KOPT-K1 (cell line): Measurements from ENCODE around the gene EFHB.
A peak's percentile ranks its signal among the peaks of the same experiment; 100 is the strongest.
"Not testable (repeated sequence)": the region's sequence is repeated elsewhere in the genome, so short reads cannot be mapped to it uniquely, and the experiment has no call there.

Source experiments
- H3K27ac ChIP-seq: fragments of 200-600 bp; sonication (generic); 2 replicates; pipeline ENCODE4 v1.5.1; 2016; ENCODE audit warnings: antibody characterized with exemption, mild to moderate bottlenecking, low read depth, low read length; ENCODE audit not compliant: poor library complexity, severe bottlenecking
- H3K36me3 ChIP-seq: fragments of 200-600 bp; sonication (generic); 2 replicates; pipeline ENCODE4 v1.5.1; 2017; ENCODE audit warnings: antibody characterized with exemption, mild to moderate bottlenecking, low read length, moderate library complexity; ENCODE audit not compliant: insufficient read depth
- H3K9me3 ChIP-seq: fragments of 200-600 bp; sonication (generic); 2 replicates; pipeline ENCODE4 v1.5.1; 2017; ENCODE audit warnings: antibody characterized with exemption, low read length, mild to moderate bottlenecking; ENCODE audit not compliant: insufficient read depth, poor library complexity, severe bottlenecking

Gene EFHB, protein sequence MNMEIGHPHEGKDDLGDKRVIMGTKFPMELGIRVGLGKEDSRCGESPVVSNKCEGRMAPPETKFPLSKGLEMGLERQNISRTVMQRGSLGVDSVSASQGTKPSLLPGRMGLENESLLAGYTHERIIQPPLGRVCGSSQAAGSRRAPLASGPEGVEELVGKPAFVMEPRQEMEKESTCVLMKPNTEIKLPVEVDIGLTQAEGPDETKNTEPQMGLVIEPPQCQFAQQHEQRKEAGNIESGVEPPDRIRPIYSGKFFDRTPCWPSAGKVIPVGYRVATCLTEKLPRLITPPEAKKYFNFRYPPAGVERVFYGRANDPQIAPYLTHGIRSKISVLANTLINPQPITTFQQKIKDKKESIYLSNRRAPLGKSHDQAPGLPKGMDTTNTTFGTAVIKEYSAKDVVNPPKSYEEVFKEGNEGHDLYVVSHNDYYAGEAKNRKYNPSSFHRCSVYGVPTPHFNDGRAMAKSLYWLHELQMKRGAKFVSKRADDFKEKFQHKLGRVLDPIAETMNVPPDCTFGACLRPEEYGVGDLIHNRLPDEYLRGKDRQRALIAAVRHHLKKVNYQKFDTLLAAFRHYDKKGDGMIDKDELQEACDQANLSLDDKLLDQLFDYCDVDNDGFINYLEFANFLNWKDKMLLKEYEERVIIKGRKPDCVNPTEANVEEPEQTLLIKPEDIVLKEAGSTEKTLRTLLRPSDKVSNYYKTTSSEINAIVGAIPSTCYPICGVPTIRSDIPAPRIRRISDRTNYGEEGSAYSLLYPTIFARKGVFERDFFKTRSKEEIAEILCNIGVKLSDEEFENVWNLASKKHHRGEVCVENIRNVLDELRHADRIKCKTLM

DNA sequence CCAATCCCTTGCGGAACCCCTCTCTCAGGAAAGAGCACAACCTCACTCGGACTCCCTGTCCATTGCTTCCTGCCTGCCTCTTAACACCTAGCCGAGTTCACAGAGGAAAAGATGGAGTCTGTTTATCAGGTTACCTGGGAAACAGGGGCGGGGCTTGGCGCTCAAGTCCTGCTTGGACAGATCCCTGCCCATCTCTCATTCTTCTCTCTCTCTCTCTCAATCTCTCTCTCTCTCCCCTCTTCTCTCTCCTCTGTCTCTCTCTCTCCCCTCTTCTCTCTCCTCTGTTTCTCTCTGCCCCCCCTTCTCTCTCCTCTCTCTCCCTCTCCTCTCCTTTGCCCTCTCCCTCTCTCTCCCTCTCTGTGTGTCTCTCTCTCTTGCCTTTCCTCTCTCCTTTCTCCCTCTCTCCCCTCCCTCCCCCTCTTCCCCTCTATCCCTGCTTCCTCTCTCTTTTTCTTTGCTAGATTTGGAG, at the start of gene EFHB:
Gene EFHB (minus strand): TSS at position 120 of the 469 bp plus-strand sequence. CDS start 199 bp downstream, outside the sequence.
- Histone ChIP-seq H3K36me3 (no peaks in the 10 kb centered on the region), H3K9me3 (no peaks in the 10 kb centered on the region), H3K27ac (no peak within 1 kb of the TSS)

DNA sequence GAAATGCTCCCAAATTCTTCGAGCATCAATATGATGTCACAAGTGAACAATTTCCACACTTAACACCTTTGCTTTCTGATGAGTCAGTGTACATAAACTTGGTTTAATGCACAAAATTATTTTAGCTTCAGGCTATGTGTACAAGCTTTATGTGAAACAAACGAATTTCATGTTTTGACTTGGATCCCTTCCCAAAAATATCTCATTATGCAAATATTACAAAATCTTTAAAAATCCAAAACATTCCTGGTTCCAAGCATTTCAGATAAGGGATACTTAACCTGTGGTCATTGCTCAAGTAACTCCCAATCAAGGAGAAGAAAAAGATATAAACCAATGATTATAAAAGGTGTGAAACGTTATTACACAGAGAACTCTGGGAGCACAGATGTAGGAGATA, 38.0 kb upstream of the EFHB start:
- H3K9me3 ChIP-seq: no peaks in the 10 kb centered on the region
- H3K36me3 ChIP-seq: peaks cover 45% of the 10 kb centered on the region
- H3K27ac ChIP-seq: no peak overlapping the region

GRCh38 chr3:19970327-19970726, 36.3 kb upstream of the EFHB start:
- peaks cover 43% of the 10 kb centered on the region for H3K36me3 ChIP-seq
- no peaks in the 10 kb centered on the region for H3K9me3 ChIP-seq
- no peak overlapping the region for H3K27ac ChIP-seq

DNA sequence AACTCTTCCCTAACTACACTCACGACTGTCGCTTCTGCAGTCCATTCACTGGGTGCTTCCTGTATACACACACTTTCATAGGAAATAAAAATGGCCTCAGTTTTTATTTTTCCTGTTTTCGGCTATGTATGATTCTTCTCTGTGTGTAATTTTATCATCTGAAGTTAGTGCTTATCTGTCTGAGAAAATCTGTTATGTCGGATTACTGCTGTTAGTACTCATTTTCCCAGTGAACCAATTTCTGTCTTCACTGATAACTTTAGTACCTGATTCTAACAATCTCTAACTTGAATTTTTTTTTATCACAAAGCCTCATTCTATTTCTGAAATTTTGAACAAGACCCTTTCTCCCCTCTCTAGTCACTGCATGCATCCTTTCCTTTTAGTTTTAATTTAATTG, 33.8 kb upstream of the EFHB start:
- Histone ChIP-seq H3K36me3 (peaks cover 27% of the 10 kb centered on the region), H3K9me3 (no peaks in the 10 kb centered on the region), H3K27ac (no peak overlapping the region)

- no peak overlapping the region for H3K27ac ChIP-seq
- no peaks in the 10 kb centered on the region for H3K9me3 ChIP-seq
- peaks cover 33% of the 10 kb centered on the region for H3K36me3 ChIP-seq
These were observed 33.2 kb upstream of the EFHB start for GRCh38 chr3:19967208-19967607.

DNA sequence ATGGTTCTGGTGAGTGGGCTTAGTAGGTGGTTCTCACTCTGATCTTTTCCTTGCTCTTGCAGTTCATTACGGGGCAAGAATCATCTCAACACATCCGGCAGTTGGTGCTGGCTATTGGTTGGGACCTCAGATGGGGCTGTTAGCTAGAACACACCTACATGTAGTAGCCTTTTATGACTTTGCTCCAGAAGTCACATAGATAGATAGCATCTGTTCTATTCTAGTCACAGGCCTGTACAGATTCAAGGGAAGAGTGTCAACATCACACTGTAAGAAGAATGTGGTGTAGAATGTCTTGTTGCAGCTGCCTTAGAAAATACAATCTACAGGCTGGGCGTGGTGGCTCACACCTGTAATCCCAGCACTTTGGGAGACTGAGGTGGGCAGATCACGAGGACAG, 27.9 kb upstream of the EFHB start:
- Histone ChIP-seq H3K9me3 (no peaks in the 10 kb centered on the region), H3K36me3 (peaks cover 40% of the 10 kb centered on the region), H3K27ac (no peak overlapping the region)

DNA sequence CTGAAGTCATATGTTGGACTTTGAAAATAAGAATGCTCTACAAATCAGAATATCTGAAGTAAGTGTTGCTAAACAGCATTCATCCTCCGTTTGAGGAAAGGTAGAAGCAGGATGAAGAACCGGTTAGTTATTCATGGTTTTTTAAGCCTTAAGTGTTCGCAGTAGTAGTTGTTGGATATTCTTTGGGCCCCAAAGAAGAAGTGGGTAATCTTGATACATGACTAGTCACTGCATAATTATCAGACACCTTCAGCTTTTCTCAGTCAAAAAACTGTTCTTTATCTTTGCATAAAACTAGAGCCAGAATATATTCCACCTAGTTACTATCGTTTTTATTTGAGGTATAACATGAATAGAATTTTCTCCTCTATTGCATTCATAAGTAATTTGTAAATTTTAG, 26.7 kb upstream of the EFHB start:
- H3K27ac ChIP-seq: no peak overlapping the region
- peaks cover 40% of the 10 kb centered on the region for H3K36me3 ChIP-seq

GRCh38 chr3:19959505-19959904, 25.5 kb upstream of the EFHB start:
- Histone ChIP-seq H3K27ac (no peak overlapping the region), H3K36me3 (peaks cover 51% of the 10 kb centered on the region), H3K9me3 (no peaks in the 10 kb centered on the region)

More for the DNA sequence above, 26.7 kb upstream of the EFHB start:
- H3K9me3 ChIP-seq: no peaks in the 10 kb centered on the region

DNA sequence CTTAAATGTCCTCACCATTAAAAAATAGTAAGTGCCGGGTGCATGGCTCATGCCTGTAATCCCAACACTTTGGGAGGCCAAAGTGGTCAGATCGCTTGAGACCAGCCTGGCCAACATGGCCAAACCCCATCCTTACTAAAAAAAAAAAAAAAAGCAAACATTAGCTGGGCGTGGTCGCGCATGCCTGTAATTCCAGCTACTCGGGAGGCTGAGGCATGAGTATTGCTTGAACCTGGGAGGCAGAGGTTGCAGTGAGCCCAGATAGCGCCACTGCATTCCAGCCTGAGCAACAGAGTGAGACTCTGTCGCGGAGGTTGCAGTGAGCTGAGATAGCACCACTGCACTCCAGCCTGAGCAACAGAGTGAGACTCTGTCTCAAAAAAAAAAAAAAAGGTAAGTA, 23.3 kb upstream of the EFHB start:
- peaks cover 67% of the 10 kb centered on the region for H3K36me3 ChIP-seq
- H3K27ac ChIP-seq, H3K9me3 ChIP-seq: not testable (repeated sequence)

DNA sequence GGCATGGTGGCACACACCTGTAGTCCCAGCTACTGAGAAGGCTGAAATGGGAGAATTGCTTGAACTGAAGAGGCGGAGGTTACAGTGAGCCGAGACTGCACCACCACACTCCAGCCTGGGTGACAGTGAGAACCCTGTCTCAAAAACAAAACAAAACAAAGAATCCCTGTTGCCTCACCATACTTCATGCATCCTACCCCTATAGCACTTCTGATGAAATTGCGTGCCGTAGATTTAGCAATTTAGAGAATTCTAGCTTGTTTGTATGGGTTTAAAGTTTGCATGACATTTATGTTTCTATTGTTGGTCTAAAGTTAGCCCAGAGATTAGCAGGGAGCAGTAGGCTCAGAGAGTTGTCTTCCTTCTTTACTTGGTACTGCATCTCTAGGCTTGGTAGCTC, 20.7 kb upstream of the EFHB start:
- no peaks in the 10 kb centered on the region for H3K9me3 ChIP-seq
- peaks cover 71% of the 10 kb centered on the region for H3K36me3 ChIP-seq
- no peak overlapping the region for H3K27ac ChIP-seq

DNA sequence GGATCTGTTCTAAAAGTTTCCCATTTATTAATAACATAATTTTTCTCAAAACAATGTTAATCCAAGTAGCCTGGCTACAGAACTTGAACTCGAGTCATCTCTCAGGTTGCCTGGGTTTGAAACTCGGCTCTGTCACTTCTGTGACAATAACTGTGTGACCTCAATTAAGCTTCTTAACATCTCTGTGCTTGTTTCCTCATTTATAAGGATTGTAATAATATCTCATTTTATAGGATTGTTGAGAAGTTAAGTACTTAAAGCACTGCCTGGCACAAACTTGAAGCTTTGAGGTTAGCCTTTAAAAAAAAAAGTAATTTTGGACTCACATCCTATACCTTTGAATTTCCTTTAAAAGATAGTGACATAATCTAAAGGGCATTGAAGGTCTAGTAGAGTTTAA, 16.3 kb upstream of the EFHB start:
- H3K36me3 ChIP-seq: peaks cover 56% of the 10 kb centered on the region
- H3K27ac ChIP-seq: no peak overlapping the region
- no peaks in the 10 kb centered on the region for H3K9me3 ChIP-seq

- Histone ChIP-seq H3K9me3 (no peaks in the 10 kb centered on the region), H3K27ac (peak overlapping the region; percentile 78), H3K36me3 (peaks cover 35% of the 10 kb centered on the region)
These were observed 14.2 kb upstream of the EFHB start for GRCh38 chr3:19948226-19948591.

- Histone ChIP-seq H3K36me3 (peaks cover 30% of the 10 kb centered on the region), H3K9me3 (no peaks in the 10 kb centered on the region)
These were observed 13.7 kb upstream of the EFHB start for GRCh38 chr3:19947549-19948225.

GRCh38 chr3:19946832-19947548, 13.0 kb upstream of the EFHB start, which contains the start of gene RAB5A:
RAB5A (plus strand) TSS chr3:19947097; CDS start chr3:19950899, 3,802 bp downstream.
- H3K9me3 ChIP-seq: no peaks in the 10 kb centered on the region
- H3K27ac ChIP-seq: peak within 1 kb of the TSS; percentile 78
- peaks cover 23% of the 10 kb centered on the region for H3K36me3 ChIP-seq

More at GRCh38 chr3:19947549-19948225, 13.7 kb upstream of the EFHB start:
- H3K27ac ChIP-seq: peak overlapping the region; percentile 78
